Measurements from ENCODE around the gene MELTF. TPM values are rescaled to one million over a fixed set of nuclear protein-coding genes. Genes with fewer than 3 reads are reported as not detected.

Gene MELTF
- total RNA-seq, 1 donor from 2014 or later, result 5.2 TPM

- TF ChIP-seq, protein P1, sequence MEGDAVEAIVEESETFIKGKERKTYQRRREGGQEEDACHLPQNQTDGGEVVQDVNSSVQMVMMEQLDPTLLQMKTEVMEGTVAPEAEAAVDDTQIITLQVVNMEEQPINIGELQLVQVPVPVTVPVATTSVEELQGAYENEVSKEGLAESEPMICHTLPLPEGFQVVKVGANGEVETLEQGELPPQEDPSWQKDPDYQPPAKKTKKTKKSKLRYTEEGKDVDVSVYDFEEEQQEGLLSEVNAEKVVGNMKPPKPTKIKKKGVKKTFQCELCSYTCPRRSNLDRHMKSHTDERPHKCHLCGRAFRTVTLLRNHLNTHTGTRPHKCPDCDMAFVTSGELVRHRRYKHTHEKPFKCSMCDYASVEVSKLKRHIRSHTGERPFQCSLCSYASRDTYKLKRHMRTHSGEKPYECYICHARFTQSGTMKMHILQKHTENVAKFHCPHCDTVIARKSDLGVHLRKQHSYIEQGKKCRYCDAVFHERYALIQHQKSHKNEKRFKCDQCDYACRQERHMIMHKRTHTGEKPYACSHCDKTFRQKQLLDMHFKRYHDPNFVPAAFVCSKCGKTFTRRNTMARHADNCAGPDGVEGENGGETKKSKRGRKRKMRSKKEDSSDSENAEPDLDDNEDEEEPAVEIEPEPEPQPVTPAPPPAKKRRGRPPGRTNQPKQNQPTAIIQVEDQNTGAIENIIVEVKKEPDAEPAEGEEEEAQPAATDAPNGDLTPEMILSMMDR (IDR thresholded peaks at IDR 0.05), result no peak
- peaks cover 8% of the 10 kb centered on the region for H3K4me1 Mint-ChIP-seq (ENCODE audit: low read depth)
- H3K27me3 Mint-ChIP-seq (ENCODE audit: low read depth), result no peaks in the 10 kb centered on the region
- no peak overlapping the region for H3K4me3 Mint-ChIP-seq (ENCODE audit: unreplicated experiment)
- DNase-seq (ENCODE audit: low spot score), result no peak
- H3K27ac Mint-ChIP-seq (ENCODE audit: unreplicated experiment), result no peak overlapping the region
- no peaks in the 10 kb centered on the region for H3K9me3 Mint-ChIP-seq (ENCODE audit: low read depth)
- H3K36me3 Mint-ChIP-seq (ENCODE audit: low read depth), result peaks cover 1% of the 10 kb centered on the region
These were observed 62.9 kb downstream of the MELTF start for GRCh38 chr3:196966526-196967401.

- Mint-ChIP-seq H3K27ac (ENCODE audit: unreplicated experiment) (no peak overlapping the region), H3K4me1 (ENCODE audit: low read depth) (peaks cover 8% of the 10 kb centered on the region), H3K27me3 (ENCODE audit: low read depth) (no peaks in the 10 kb centered on the region), H3K9me3 (ENCODE audit: low read depth) (no peaks in the 10 kb centered on the region), H3K4me3 (ENCODE audit: unreplicated experiment) (no peak overlapping the region), H3K36me3 (ENCODE audit: low read depth) (peaks cover 1% of the 10 kb centered on the region)
- TF ChIP-seq, protein P1 (IDR thresholded peaks at IDR 0.05), result no peak
- DNase-seq (ENCODE audit: low spot score), result no peak
These were observed 63.8 kb downstream of the MELTF start for GRCh38 chr3:196965804-196966173.

GRCh38 chr3:196965112-196965803, 64.4 kb downstream of the MELTF start:
- Mint-ChIP-seq H3K27ac (ENCODE audit: unreplicated experiment) (no peak overlapping the region), H3K27me3 (ENCODE audit: low read depth) (no peaks in the 10 kb centered on the region)
- TF ChIP-seq, protein P1 (IDR thresholded peaks at IDR 0.05), result no peak

GRCh38 chr3:196963631-196963953, 66.0 kb downstream of the MELTF start:
- Mint-ChIP-seq H3K27ac (ENCODE audit: unreplicated experiment) (no peak overlapping the region), H3K9me3 (ENCODE audit: low read depth) (no peaks in the 10 kb centered on the region), H3K4me1 (ENCODE audit: low read depth) (peaks cover 8% of the 10 kb centered on the region), H3K27me3 (ENCODE audit: low read depth) (no peaks in the 10 kb centered on the region), H3K36me3 (ENCODE audit: low read depth) (peaks cover 1% of the 10 kb centered on the region), H3K4me3 (ENCODE audit: unreplicated experiment) (no peak overlapping the region)
- DNase-seq (ENCODE audit: low spot score), result no peak
- TF ChIP-seq, protein P1 (IDR thresholded peaks at IDR 0.05), result no peak

More at GRCh38 chr3:196965112-196965803, 64.4 kb downstream of the MELTF start:
- Mint-ChIP-seq H3K36me3 (ENCODE audit: low read depth) (peaks cover 1% of the 10 kb centered on the region), H3K4me3 (ENCODE audit: unreplicated experiment) (no peak overlapping the region), H3K4me1 (ENCODE audit: low read depth) (peaks cover 8% of the 10 kb centered on the region), H3K9me3 (ENCODE audit: low read depth) (no peaks in the 10 kb centered on the region)
- no peak for DNase-seq (ENCODE audit: low spot score)

DNA sequence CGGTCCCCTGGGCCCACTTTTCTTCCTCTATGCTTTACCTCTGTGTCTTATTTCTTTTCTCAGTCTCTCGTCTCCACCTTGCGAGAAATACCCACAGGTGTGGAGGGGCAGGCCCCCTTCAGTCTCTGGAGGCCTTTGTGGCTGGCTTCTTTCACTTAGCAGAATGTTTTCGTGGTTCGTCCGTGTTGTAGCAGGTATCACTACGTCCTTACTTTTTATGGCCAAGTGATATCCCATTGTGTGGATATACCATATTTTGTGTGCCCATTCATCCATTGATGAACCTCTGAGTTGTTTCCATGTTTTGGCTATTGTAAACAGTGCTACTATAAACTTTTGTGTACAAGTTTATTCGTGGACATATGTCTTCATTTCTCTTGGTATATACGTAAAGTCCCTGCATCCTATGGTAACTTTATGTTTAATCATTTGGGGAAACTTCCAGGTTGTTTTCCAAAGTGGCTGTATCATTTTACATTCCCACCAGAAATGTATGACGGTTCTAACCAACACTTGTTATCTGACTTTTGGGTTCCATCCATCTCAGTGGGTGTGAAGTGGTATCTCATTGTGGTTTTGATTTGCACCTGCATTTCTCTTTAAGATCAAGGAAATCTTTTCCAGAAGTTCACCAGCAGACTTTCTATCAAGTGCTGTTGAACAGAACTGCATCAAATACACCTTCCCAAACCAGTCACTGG, 66.5 kb downstream of the MELTF start:
- H3K4me3 Mint-ChIP-seq (ENCODE audit: unreplicated experiment), result no peak overlapping the region
- H3K4me1 Mint-ChIP-seq (ENCODE audit: low read depth), result peaks cover 7% of the 10 kb centered on the region
- no peak for DNase-seq (ENCODE audit: low spot score)
- no peaks in the 10 kb centered on the region for H3K27me3 Mint-ChIP-seq (ENCODE audit: low read depth)
- no peaks in the 10 kb centered on the region for H3K9me3 Mint-ChIP-seq (ENCODE audit: low read depth)
- TF ChIP-seq, protein P1 (IDR thresholded peaks at IDR 0.05), result no peak
- no peak overlapping the region for H3K27ac Mint-ChIP-seq (ENCODE audit: unreplicated experiment)
- peaks cover 1% of the 10 kb centered on the region for H3K36me3 Mint-ChIP-seq (ENCODE audit: low read depth)
